Measurements from ENCODE around the gene LAPTM4A.

LAPTM4A gene

DNA sequence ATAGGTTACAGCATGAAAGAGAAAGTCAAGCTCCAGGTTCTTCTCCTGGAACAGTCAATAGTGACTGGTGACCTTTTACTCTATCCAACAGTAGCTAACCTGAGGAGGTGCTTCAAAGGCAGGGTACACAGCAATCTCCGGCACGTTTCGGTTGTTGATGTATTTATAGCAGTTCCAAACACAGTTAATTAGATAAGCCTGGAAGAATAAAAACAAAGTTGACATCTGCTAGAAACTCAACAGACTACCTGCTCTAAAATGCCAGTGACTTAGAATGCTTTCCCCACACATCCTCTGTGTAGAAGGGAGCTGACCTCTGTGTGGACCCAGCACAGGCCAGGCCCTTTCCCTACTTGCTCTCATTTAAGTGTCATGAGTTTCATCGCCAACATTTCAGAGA lies 17.2 kb downstream of the LAPTM4A start:
- TF ChIP-seq, protein P1, sequence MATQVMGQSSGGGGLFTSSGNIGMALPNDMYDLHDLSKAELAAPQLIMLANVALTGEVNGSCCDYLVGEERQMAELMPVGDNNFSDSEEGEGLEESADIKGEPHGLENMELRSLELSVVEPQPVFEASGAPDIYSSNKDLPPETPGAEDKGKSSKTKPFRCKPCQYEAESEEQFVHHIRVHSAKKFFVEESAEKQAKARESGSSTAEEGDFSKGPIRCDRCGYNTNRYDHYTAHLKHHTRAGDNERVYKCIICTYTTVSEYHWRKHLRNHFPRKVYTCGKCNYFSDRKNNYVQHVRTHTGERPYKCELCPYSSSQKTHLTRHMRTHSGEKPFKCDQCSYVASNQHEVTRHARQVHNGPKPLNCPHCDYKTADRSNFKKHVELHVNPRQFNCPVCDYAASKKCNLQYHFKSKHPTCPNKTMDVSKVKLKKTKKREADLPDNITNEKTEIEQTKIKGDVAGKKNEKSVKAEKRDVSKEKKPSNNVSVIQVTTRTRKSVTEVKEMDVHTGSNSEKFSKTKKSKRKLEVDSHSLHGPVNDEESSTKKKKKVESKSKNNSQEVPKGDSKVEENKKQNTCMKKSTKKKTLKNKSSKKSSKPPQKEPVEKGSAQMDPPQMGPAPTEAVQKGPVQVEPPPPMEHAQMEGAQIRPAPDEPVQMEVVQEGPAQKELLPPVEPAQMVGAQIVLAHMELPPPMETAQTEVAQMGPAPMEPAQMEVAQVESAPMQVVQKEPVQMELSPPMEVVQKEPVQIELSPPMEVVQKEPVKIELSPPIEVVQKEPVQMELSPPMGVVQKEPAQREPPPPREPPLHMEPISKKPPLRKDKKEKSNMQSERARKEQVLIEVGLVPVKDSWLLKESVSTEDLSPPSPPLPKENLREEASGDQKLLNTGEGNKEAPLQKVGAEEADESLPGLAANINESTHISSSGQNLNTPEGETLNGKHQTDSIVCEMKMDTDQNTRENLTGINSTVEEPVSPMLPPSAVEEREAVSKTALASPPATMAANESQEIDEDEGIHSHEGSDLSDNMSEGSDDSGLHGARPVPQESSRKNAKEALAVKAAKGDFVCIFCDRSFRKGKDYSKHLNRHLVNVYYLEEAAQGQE (IDR thresholded peaks at IDR 0.05; ENCODE audit: insufficient read depth in 1 of 2, low read depth in 2 of 2, low read length in 2 of 2): no peak
- TF ChIP-seq TAF1 (IDR thresholded peaks at IDR 0.05; ENCODE audit: borderline replicate concordance, insufficient read depth, low read length): no peak
- no peak for TF ChIP-seq SIN3A (IDR thresholded peaks at IDR 0.05; ENCODE audit: borderline replicate concordance, insufficient read depth, low read length)
- TF ChIP-seq FOXP2 (optimal IDR thresholded peaks at IDR 0.05; ENCODE audit: borderline replicate concordance, extremely low read depth, extremely low read length, insufficient read depth): no peak
- TF ChIP-seq POLR2AphosphoS5 (IDR thresholded peaks at IDR 0.05; ENCODE audit: low read depth, low read length): no peak

GRCh38 chr2:20033322-20033721 lies 18.1 kb downstream of the LAPTM4A start:
- TF ChIP-seq SIN3A (IDR thresholded peaks at IDR 0.05; ENCODE audit: borderline replicate concordance, insufficient read depth, low read length): no peak
- TF ChIP-seq TAF1 (IDR thresholded peaks at IDR 0.05; ENCODE audit: borderline replicate concordance, insufficient read depth, low read length): no peak
- TF ChIP-seq, protein P1 (IDR thresholded peaks at IDR 0.05; ENCODE audit: insufficient read depth in 1 of 2, low read depth in 2 of 2, low read length in 2 of 2): no peak
- TF ChIP-seq POLR2AphosphoS5 (IDR thresholded peaks at IDR 0.05; ENCODE audit: low read depth, low read length): no peak
- TF ChIP-seq FOXP2 (optimal IDR thresholded peaks at IDR 0.05; ENCODE audit: borderline replicate concordance, extremely low read depth, extremely low read length, insufficient read depth): no peak

GRCh38 chr2:20030224-20030623 lies 21.2 kb downstream of the LAPTM4A start:
- no peak for TF ChIP-seq TAF1 (IDR thresholded peaks at IDR 0.05; ENCODE audit: borderline replicate concordance, insufficient read depth, low read length)
- TF ChIP-seq FOXP2 (optimal IDR thresholded peaks at IDR 0.05; ENCODE audit: borderline replicate concordance, extremely low read depth, extremely low read length, insufficient read depth): no peak
- TF ChIP-seq POLR2AphosphoS5 (IDR thresholded peaks at IDR 0.05; ENCODE audit: low read depth, low read length): no peak
- no peak for TF ChIP-seq SIN3A (IDR thresholded peaks at IDR 0.05; ENCODE audit: borderline replicate concordance, insufficient read depth, low read length)
- TF ChIP-seq, protein P1 (IDR thresholded peaks at IDR 0.05; ENCODE audit: insufficient read depth in 1 of 2, low read depth in 2 of 2, low read length in 2 of 2): no peak

- no peak for TF ChIP-seq FOXP2 (optimal IDR thresholded peaks at IDR 0.05; ENCODE audit: borderline replicate concordance, extremely low read depth, extremely low read length, insufficient read depth)
- TF ChIP-seq, protein P1 (IDR thresholded peaks at IDR 0.05; ENCODE audit: insufficient read depth in 1 of 2, low read depth in 2 of 2, low read length in 2 of 2): no peak
- TF ChIP-seq POLR2AphosphoS5 (IDR thresholded peaks at IDR 0.05; ENCODE audit: low read depth, low read length): no peak
- no peak for TF ChIP-seq TAF1 (IDR thresholded peaks at IDR 0.05; ENCODE audit: borderline replicate concordance, insufficient read depth, low read length)
- no peak for TF ChIP-seq SIN3A (IDR thresholded peaks at IDR 0.05; ENCODE audit: borderline replicate concordance, insufficient read depth, low read length)
These were observed 23.6 kb downstream of the LAPTM4A start for GRCh38 chr2:20027705-20028434.
